Liver (tissue), 9 donors: ENCODE data around the gene PDE4C. TPM values are rescaled to one million over a fixed set of nuclear protein-coding genes. Genes with fewer than 3 reads are reported as not detected.
A peak's percentile ranks its signal among the peaks of the same experiment; 100 is the strongest.

Experiments
- DNase-seq: peaks from one replicate; pipeline ENCODE4 v3.0.0-alpha.2; 2017; ENCODE audit warnings: low spot score
- H3K27ac ChIP-seq, 2 donors: one replicate each; pipeline ENCODE4 v1.7.0; 2013; ENCODE audit warnings: inconsistent platforms in 2 of 2, low read length in 2 of 2, control low read depth in 1 of 2, low read depth in 1 of 2, mild to moderate bottlenecking in 1 of 2
- H3K27me3 ChIP-seq, 4 donors: one replicate each; pipeline versions ENCODE4 v1.6.1 to v1.7.0; 2013; ENCODE audit warnings: low read length in 3 of 4, inconsistent platforms in 1 of 4, mild to moderate bottlenecking in 1 of 4, moderate library complexity in 1 of 4; ENCODE audit not compliant: control insufficient read depth in 4 of 4, insufficient read depth in 4 of 4
- H3K36me3 ChIP-seq, 4 donors: one replicate each; pipeline versions ENCODE4 v1.6.1 to v1.7.0; 2013; ENCODE audit warnings: low read length in 3 of 4, mild to moderate bottlenecking in 3 of 4, low read depth in 1 of 4, moderate library complexity in 1 of 4; ENCODE audit not compliant: control insufficient read depth in 4 of 4, insufficient read depth in 3 of 4
- H3K4me1 ChIP-seq, 4 donors: one replicate each; pipeline versions ENCODE4 v1.6.1 to v1.7.0; 2013; ENCODE audit warnings: low read length in 3 of 4, mild to moderate bottlenecking in 3 of 4, moderate library complexity in 1 of 4; ENCODE audit not compliant: control insufficient read depth in 4 of 4, insufficient read depth in 4 of 4
- H3K4me3 ChIP-seq, 3 donors: one replicate each; pipeline versions ENCODE4 v1.6.1 to v1.7.0; 2013; ENCODE audit warnings: low read length in 3 of 3, control low read depth in 1 of 3, low read depth in 1 of 3, mild to moderate bottlenecking in 1 of 3
- H3K9ac ChIP-seq, 2 donors: one replicate each; pipeline ENCODE4 v1.7.0; 2013; ENCODE audit warnings: low read length in 2 of 2, mild to moderate bottlenecking in 2 of 2, moderate library complexity in 2 of 2, control low read depth in 1 of 2, low read depth in 1 of 2
- H3K9me3 ChIP-seq, 4 donors: one replicate each; pipeline versions ENCODE4 v1.6.1 to v1.7.0; 2013; ENCODE audit warnings: low read length in 3 of 4; ENCODE audit not compliant: control insufficient read depth in 4 of 4
- EGR1 ChIP-seq, 2 donors: IDR thresholded peaks; 2 replicates each; pipeline ENCODE4 v1.6.1; 2016 to 2018; ENCODE audit warnings: antibody characterized with exemption in 2 of 2, low read depth in 2 of 2
- FOXA1 ChIP-seq: IDR thresholded peaks from 2 replicates; pipeline ENCODE4 v1.6.1; 2016; ENCODE audit warnings: antibody characterized with exemption
- FOXA2 ChIP-seq: IDR thresholded peaks from 2 replicates; pipeline ENCODE4 v1.6.1; 2016; ENCODE audit warnings: antibody characterized with exemption
- GABPA ChIP-seq, 2 donors: IDR thresholded peaks in 1 of 2; conservative IDR thresholded peaks in 1 of 2; 2 replicates each; pipeline ENCODE4 v1.6.1; 2016; ENCODE audit warnings: antibody characterized with exemption in 2 of 2, mild to moderate bottlenecking in 1 of 2, moderate library complexity in 1 of 2
- HNF4A ChIP-seq, 2 donors: conservative IDR thresholded peaks; 2 replicates each; pipeline ENCODE4 v1.6.1; 2016; ENCODE audit warnings: antibody characterized with exemption in 2 of 2, mild to moderate bottlenecking in 2 of 2
- HNF4G ChIP-seq: IDR thresholded peaks from 2 replicates; pipeline ENCODE4 v1.6.1; 2016; ENCODE audit warnings: antibody characterized with exemption
- JUND ChIP-seq, 2 donors: IDR thresholded peaks; 2 replicates each; pipeline ENCODE4 v1.6.1; 2016; ENCODE audit warnings: antibody characterized with exemption in 2 of 2
- NR2F2 ChIP-seq: IDR thresholded peaks from 2 replicates; pipeline ENCODE4 v1.6.1; 2016; ENCODE audit warnings: antibody characterized with exemption
- RAD21 ChIP-seq, 2 donors: IDR thresholded peaks; 2 replicates each; pipeline ENCODE4 v1.6.1; 2016; ENCODE audit warnings: antibody characterized with exemption in 2 of 2, mild to moderate bottlenecking in 2 of 2
- RXRA ChIP-seq, 2 donors: IDR thresholded peaks; 2 replicates each; pipeline ENCODE4 v1.6.1; 2017 to 2018; ENCODE audit warnings: antibody characterized with exemption in 2 of 2, mild to moderate bottlenecking in 1 of 2
- SP1 ChIP-seq: IDR thresholded peaks from 2 replicates; pipeline ENCODE4 v1.6.1; 2018; ENCODE audit warnings: antibody characterized with exemption, mild to moderate bottlenecking
- TAF1 ChIP-seq: conservative IDR thresholded peaks from 2 replicates; pipeline ENCODE4 v1.6.1; 2016; ENCODE audit warnings: antibody characterized with exemption, mild to moderate bottlenecking
- YY1 ChIP-seq: IDR thresholded peaks from 2 replicates; pipeline ENCODE4 v1.6.1; 2016; ENCODE audit warnings: antibody characterized with exemption, mild to moderate bottlenecking
- WGBS: extraction: QIAGEN DNeasy Blood & Tissue Kit; methylation state at CpG from one replicate; pipeline ENCODE4 v1.1.7; 2013; 5-methylcytosine and 5-hydroxymethylcytosine counted together
- polyA plus RNA-seq, 2 donors: library from polyadenylated mRNA; stranded (reverse) in 1 of 2; unstranded in 1 of 2; fragments of 200-250 nt in 1 of 2; fragments of >200 nt in 1 of 2; fragmentation: Nextera tagmentation in 1 of 2; extraction: Ambion mirVana in 1 of 2; gene quantifications; one replicate each; pipeline versions ENCODE4 v1.2.1 to v1.2.3, GENCODE V29; 2013 to 2015
- total RNA-seq, 2 donors: library from RNA; depleted of rRNA; stranded (reverse); fragments of >200 nt; gene quantifications; one replicate each; pipeline ENCODE4 v1.2.3, GENCODE V29; 2014
- TF ChIP-seq, protein P1 (sequence below): fragments of 150-350 bp; IDR thresholded peaks from 2 replicates; pipeline ENCODE4 v1.5.1; 2017; ENCODE audit warnings: improper control_type of control experiment, low read depth, low read length; ENCODE audit not compliant: missing input control
- TF ChIP-seq, protein P2 (sequence below): IDR thresholded peaks from 2 replicates; pipeline ENCODE4 v1.6.1; 2016; ENCODE audit warnings: antibody characterized with exemption
- TF ChIP-seq, protein P3 (sequence below): IDR thresholded peaks from 2 replicates; pipeline ENCODE4 v1.6.1; 2016; ENCODE audit warnings: antibody characterized with exemption
- TF ChIP-seq, protein P4 (sequence below): IDR thresholded peaks from 2 replicates; pipeline ENCODE4 v1.6.1; 2016; ENCODE audit warnings: antibody characterized with exemption, mild to moderate bottlenecking
- TF ChIP-seq, protein P5 (sequence below): IDR thresholded peaks from 2 replicates; pipeline ENCODE4 v1.6.1; 2016; ENCODE audit warnings: antibody characterized with exemption
- donor health status: healthy.
- donor health status: healthy.
- donor health status: healthy.
- donor health status: healthy.
- donor health status: healthy.

Gene PDE4C
- total and polyA plus RNA-seq, 4 donors = 0.23 to 0.75 (median 0.51) TPM; not detected in 1

DNA sequence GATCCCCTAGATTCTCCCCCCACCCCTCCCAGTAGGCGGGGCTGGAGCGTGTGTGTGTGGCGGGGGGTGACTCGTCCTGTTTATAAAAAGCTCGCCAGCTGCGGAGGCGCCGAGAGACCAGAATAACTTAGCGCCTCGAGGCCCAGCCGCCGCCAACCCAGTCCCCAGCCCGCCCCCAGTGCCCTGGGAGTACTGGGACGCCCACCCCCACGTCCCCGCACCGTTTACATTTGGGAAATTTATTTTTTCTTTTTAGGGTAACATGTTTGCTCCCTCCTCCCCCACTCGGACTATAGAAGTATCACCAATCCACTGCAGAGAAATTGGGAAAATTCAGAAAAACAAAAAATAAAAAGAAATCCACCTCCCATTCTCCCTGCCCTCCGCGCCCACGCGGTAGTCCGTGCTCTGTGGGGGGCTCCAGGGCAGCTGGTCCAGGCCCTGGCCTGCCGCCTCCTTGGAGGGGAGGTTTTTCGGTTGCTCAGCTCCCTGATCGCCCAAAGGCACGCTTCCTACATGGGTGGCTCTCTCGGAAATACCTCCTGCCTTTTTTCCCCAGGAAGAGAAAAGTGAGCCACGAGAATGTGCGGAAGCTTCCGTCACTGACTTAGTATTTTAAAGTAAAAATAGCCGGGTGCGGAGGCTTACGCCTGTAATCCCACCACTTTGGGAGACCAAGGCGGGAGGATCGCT, 20.9 kb downstream of the PDE4C start:
- TF ChIP-seq JUND (IDR thresholded peaks at IDR 0.05) = no peak
- TF ChIP-seq SP1 = no peak
- no peak for TF ChIP-seq RAD21 (IDR thresholded peaks at IDR 0.05)
- TF ChIP-seq, protein P1, sequence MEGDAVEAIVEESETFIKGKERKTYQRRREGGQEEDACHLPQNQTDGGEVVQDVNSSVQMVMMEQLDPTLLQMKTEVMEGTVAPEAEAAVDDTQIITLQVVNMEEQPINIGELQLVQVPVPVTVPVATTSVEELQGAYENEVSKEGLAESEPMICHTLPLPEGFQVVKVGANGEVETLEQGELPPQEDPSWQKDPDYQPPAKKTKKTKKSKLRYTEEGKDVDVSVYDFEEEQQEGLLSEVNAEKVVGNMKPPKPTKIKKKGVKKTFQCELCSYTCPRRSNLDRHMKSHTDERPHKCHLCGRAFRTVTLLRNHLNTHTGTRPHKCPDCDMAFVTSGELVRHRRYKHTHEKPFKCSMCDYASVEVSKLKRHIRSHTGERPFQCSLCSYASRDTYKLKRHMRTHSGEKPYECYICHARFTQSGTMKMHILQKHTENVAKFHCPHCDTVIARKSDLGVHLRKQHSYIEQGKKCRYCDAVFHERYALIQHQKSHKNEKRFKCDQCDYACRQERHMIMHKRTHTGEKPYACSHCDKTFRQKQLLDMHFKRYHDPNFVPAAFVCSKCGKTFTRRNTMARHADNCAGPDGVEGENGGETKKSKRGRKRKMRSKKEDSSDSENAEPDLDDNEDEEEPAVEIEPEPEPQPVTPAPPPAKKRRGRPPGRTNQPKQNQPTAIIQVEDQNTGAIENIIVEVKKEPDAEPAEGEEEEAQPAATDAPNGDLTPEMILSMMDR = no peak
- no peak for TF ChIP-seq EGR1 (IDR thresholded peaks at IDR 0.05; ENCODE audit: low read depth in 2 of 2)
- no peak for TF ChIP-seq FOXA2
- TF ChIP-seq HNF4A (conservative IDR thresholded peaks at IDR 0.05) = no peak
- TF ChIP-seq, protein P2, sequence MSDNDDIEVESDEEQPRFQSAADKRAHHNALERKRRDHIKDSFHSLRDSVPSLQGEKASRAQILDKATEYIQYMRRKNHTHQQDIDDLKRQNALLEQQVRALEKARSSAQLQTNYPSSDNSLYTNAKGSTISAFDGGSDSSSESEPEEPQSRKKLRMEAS = no peak
- TF ChIP-seq GABPA (IDR thresholded peaks at IDR 0.05 in 1 of 2, conservative IDR thresholded peaks at IDR 0.05 in 1 of 2) = no peak
- TF ChIP-seq, protein P3, sequence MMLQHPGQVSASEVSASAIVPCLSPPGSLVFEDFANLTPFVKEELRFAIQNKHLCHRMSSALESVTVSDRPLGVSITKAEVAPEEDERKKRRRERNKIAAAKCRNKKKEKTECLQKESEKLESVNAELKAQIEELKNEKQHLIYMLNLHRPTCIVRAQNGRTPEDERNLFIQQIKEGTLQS = no peak
- no peak for TF ChIP-seq NR2F2
- no peak for TF ChIP-seq TAF1
- TF ChIP-seq RXRA (IDR thresholded peaks at IDR 0.05) = no peak
- no peak for TF ChIP-seq YY1
- TF ChIP-seq, protein P4, sequence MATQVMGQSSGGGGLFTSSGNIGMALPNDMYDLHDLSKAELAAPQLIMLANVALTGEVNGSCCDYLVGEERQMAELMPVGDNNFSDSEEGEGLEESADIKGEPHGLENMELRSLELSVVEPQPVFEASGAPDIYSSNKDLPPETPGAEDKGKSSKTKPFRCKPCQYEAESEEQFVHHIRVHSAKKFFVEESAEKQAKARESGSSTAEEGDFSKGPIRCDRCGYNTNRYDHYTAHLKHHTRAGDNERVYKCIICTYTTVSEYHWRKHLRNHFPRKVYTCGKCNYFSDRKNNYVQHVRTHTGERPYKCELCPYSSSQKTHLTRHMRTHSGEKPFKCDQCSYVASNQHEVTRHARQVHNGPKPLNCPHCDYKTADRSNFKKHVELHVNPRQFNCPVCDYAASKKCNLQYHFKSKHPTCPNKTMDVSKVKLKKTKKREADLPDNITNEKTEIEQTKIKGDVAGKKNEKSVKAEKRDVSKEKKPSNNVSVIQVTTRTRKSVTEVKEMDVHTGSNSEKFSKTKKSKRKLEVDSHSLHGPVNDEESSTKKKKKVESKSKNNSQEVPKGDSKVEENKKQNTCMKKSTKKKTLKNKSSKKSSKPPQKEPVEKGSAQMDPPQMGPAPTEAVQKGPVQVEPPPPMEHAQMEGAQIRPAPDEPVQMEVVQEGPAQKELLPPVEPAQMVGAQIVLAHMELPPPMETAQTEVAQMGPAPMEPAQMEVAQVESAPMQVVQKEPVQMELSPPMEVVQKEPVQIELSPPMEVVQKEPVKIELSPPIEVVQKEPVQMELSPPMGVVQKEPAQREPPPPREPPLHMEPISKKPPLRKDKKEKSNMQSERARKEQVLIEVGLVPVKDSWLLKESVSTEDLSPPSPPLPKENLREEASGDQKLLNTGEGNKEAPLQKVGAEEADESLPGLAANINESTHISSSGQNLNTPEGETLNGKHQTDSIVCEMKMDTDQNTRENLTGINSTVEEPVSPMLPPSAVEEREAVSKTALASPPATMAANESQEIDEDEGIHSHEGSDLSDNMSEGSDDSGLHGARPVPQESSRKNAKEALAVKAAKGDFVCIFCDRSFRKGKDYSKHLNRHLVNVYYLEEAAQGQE = no peak
- TF ChIP-seq FOXA1 = no peak
- TF ChIP-seq, protein P5, sequence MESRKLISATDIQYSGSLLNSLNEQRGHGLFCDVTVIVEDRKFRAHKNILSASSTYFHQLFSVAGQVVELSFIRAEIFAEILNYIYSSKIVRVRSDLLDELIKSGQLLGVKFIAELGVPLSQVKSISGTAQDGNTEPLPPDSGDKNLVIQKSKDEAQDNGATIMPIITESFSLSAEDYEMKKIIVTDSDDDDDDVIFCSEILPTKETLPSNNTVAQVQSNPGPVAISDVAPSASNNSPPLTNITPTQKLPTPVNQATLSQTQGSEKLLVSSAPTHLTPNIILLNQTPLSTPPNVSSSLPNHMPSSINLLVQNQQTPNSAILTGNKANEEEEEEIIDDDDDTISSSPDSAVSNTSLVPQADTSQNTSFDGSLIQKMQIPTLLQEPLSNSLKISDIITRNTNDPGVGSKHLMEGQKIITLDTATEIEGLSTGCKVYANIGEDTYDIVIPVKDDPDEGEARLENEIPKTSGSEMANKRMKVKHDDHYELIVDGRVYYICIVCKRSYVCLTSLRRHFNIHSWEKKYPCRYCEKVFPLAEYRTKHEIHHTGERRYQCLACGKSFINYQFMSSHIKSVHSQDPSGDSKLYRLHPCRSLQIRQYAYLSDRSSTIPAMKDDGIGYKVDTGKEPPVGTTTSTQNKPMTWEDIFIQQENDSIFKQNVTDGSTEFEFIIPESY = no peak
- no peak for TF ChIP-seq HNF4G
- H3K9me3 ChIP-seq = no peaks in the 10 kb centered on the region
- H3K27me3 ChIP-seq = no peaks in the 10 kb centered on the region
- peaks cover 0 to under 1% (median 0%) of the 10 kb centered on the region in 4 donors for H3K36me3 ChIP-seq
- DNase-seq = peak; percentile 63
- H3K4me1 ChIP-seq = peaks cover 7 to 20% (median 13%) of the 10 kb centered on the region in 4 donors
- peak overlapping the region; percentile 81 to 89 for H3K27ac ChIP-seq
- H3K4me3 ChIP-seq = peak overlapping the region in 2 of 3 donors; percentile 62 to 65
- 37% methylated on average over 36 of the region's 36 CpGs for WGBS
- peak overlapping the region; percentile 75 to 96 for H3K9ac ChIP-seq
